Activated CD4-positive, CD25-positive, alpha-beta regulatory T cell treated with anti-CD3 and anti-CD28 coated beads, Interleukin-2, amount 50 U/mL, for 16 hours (primary cell): Measurements from ENCODE around the gene SETSIP.
"Not testable (repeated sequence)": the region's sequence is repeated elsewhere in the genome, so short reads cannot be mapped to it uniquely, and the experiment has no call there.

Experiments
- DNase-seq: peaks from one replicate; pipeline ENCODE4 v3.0.0-alpha.2; 2020; ENCODE audit warnings: low read depth, low spot score

Gene SETSIP

DNA sequence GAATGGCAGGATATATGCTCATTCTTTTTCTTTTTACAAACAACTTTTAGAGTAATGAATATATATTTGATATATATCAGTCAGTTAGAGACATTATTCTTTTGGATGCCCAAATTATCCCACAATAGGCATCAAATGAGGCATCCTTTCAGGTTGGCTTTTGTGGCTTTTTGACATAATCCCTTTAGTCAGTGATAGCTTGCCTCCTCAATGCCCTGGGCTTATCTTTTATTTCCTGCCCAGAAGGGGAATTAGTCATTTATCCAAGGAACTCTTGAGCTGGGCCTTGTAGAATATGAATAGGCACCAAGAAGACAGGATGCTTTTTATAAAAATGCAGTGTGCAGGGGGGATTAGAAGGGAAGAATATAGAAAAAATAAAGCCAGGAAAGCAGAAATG lies 23.3 kb downstream of the SETSIP start:
- no peak for DNase-seq

DNA sequence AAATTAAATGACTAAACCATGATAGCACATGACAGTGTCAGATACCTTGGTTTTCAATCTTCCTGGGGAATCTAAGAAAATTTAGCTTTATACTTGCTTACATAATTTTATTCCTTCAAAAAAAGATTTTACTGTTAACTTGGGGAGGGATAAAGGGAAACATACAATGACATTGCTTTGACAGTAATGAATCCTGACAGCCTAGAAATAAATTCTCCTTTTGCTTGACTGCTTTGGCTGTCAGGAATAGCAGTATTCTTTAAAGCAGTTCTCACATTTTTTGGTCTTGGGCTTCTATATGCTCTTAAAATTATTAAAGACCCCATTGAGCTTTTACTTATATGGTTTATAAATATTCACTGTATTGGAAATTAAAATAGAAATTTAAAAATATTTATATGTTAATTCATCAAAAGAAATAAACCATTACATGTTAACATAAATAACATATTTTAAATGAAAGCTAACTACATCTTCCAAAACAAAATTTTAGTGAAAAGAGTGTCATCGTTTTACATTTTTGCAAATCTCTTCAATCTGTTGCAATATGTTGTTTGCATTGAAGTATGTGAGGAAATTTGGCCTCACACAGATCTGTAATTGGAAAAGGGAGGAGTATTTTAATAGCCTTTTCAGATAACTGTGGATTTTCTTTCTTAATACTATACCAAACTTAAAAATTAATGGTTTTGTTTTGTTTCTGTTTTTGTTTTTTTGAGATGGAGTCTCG lies 29.3 kb downstream of the SETSIP start:
- DNase-seq = no peak

DNA sequence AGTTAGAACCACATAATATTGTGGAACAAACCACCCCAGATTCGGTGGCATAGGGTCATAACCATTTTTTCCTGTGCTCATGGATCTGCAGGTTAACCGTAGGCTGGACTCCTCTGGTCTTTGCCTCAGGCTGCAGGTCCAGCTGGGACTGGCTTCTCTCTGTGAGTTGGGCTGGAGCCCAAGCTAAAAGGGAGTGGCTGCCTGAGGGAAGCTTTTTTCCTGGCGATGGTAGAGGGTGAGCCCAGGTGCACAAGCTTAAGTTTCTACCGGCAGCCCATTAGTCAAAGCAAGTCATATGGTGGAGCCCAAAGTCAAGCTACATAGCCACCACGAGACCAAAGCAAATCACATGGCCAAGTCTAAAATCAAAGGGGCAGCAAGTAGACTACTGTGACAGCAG lies 31.6 kb downstream of the SETSIP start:
- DNase-seq = no peak

DNA sequence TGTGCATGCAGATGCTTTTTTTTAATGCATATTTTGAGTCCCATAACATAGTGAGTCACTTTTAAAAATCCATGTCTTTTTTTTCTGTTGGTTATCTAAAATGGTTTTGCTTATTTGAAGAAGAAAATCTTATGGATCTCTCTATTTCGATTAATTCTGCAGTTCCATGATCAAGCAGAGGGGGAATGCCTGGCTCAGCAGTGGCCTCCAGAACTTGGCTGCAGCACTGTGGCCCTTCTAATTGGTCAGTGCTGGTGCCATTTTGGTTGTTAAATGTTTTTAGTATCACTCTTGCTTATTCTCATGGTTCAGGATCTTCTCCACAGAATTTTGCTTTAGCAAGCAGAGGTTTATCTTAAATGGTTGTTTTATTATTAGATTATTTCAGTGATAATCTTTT lies 34.2 kb downstream of the SETSIP start:
- DNase-seq = no peak

DNA sequence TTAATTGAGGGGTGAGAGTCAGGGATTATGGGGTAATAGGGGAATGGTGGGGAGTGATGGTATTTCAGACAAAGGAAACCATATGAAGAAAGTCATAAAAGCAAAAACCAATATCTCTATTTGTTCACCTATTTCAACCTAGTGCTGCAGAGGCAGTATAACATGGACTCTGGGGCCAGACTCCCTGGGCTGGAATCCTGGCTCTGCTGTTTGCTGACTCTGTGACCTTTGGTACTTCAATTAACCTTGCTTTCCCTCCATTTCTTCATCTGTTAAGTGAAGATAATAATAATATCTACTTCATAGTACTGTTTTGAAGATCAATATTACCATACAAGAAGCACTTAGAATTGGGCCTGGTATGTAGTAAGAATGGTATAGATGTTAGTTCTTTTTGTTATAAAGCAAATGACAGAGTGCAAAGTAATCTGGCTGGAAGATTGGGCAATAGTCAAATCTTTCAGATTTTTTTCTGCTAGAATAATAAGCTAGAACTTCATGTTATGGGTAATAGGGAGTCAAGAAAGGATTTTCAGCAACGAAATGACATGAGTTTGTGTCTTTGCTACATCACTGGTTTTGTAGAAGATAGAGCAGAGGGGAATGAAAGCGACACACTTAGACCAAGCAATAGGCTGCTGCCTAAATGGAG lies 36.4 kb downstream of the SETSIP start:
- no peak for DNase-seq

DNA sequence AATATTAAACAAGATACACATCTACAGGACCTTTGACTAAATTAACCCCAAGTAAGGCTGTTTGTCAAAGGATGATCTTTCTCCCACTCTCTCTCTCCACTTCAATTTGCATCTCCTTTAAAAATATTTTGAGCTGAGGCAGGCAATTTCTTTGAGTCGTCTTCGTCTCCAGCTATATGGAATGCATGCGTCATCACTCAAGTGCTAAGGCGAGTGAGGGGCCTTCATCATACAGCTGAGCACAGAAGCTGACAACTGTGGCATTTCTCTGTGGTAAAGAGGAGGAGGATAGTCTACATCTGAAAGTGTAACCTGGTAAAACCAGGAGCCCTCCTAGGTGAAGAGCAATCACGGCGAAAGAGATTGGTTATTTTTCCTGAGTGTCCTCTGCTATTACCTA lies 37.8 kb downstream of the SETSIP start:
- no peak for DNase-seq

DNA sequence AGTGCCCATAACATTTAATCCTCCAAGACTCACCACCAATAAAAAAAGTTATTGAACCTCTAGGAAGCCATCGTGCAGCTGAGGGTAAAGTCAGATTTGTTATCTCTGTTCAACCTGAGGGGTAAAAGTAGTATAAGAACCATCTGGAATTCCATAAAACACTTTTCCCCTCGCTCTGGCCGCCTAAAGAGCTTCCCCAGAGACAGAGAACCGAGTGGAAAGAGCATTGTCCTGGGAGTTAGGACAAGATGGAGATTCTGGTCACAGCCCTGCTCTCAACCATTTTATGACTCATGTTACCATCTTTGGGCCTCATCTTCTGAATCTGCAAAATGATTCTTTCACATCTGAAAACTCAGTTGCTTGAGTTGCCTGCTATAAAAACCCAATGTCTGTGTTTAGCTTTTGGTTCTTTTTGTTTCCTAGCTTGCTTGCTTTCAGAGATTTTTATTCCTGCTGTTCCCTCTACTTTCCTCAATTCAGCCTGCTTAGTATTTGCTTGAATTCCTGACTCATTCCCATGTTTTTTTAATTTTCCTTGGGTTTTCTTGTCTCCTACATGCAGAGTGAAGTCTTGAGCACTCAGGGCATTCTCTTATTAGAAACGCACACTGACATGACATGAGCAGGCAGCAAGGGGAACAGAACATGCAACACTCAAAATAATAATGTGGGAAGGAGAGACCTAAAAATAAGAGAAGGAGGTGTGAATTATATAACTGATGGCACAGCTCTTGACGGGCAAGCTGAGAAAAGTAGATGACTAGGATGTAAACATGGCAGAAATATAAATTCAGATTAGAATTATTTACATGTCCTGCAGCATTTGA lies 43.7 kb downstream of the SETSIP start:
- no peak for DNase-seq

GRCh38 chr1:92030656-92031107 lies 44.5 kb downstream of the SETSIP start:
- DNase-seq = no peak

DNA sequence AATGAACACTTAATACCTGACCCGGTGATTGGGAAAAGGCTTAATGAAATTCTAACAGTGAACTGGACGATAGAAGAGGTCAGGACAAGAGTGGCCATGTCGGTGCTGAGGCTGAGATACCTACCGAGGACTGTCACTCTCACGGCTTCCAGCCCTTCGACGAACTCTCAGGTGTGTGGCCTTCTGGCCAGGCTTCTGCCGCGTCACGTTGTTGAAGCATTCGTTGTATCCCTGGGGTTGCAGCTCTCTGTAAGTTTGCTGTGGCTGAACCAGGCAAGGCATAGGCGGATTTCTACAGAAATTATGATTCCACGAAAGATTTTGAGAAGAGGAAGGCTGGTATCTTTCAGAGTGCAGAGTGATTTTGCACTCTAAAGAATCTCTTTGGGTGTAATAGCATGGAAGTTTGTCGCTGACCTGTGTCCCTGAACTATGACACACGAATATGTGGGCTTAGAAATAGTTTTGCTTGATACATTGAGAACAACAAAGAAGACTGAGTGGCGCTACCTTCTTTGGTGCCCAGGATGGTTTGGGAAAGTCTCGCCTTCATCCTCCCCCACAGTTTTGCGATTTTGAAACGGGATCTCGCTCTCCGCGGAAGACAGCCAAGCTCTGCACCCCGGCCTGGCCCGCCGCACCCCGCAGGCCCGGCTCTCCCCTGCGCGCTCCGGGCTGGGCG lies 45.8 kb downstream of the SETSIP start:
- no peak for DNase-seq

DNA sequence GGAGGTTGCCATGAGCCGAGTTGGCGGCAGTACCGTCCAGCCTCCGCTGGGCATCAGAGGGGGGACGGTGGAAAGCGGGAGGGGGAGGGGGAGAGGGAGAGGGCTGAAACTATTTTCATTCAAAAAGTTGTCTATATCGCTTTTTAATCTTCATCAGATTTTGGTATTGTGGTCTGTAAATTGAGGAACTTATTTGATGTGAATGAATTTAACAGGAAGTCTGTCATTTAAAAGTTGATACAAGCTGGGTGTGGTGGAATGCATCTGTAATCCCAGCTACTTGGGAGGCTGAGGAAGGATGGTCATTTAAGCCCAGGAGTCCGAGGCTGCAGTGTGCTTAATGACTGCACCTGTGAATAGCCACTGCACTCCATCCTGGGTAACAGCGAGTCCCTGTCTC lies 48.4 kb downstream of the SETSIP start:
- DNase-seq = no peak

- not testable (repeated sequence) for DNase-seq
Observed at GRCh38 chr1:92026042-92026441, 49.2 kb downstream of the SETSIP start.
